HEK293 (cell line): ENCODE measurements around the gene CSNK1G2.

Source experiments
- CTCF ChIA-PET: fragments of 350-600 bp; formaldehyde crosslinking; extraction: SDS; loops from one replicate; lab custom pipeline; 2021; ENCODE audit warnings: antibody characterized with exemption; lab: Yijun Ruan, JAX
- POLR2A ChIA-PET: fragments of 300-600 bp; formaldehyde crosslinking; extraction: SDS; loops from one replicate; lab custom pipeline; 2020; ENCODE audit warnings: antibody characterized with exemption, inconsistent platforms; lab: Yijun Ruan, JAX
- H3K27ac ChIP-seq: fragments of 200-500 bp; sonication (Bioruptor generic); 2 replicates; pipeline ENCODE4 v1.5.1; 2014; ENCODE audit warnings: low read depth, low read length, control low read depth, inconsistent platforms; ENCODE audit errors: extremely low read depth
- H3K36me3 ChIP-seq, 2 experiments: fragments of 200-500 bp in 1 of 2; sonication (Bioruptor generic) in 1 of 2; 1 replicate in 1 of 2; 2 replicates in 1 of 2; pipeline ENCODE4 v1.5.1; 2014 to 2017; ENCODE audit warnings: inconsistent platforms in 2 of 2, low read length in 2 of 2; ENCODE audit not compliant: control insufficient read depth in 2 of 2, insufficient read depth in 1 of 2
- H3K4me1 ChIP-seq: fragments of 200-500 bp; sonication (Bioruptor generic); 2 replicates; pipeline ENCODE4 v1.5.1; 2014; ENCODE audit warnings: mild to moderate bottlenecking, low read length, inconsistent platforms; ENCODE audit not compliant: control insufficient read depth, insufficient read depth
- H3K4me3 ChIP-seq: 2 replicates; pipeline ENCODE4 v1.5.1; 2011; ENCODE audit warnings: low read depth, mild to moderate bottlenecking, control low read depth, low read length, moderate library complexity
- H3K9me3 ChIP-seq: fragments of 200-500 bp; sonication (Bioruptor generic); 2 replicates; pipeline ENCODE4 v1.5.1; 2014; ENCODE audit warnings: low read depth, low read length, inconsistent platforms; ENCODE audit not compliant: control insufficient read depth, insufficient read depth
- GLIS2 ChIP-seq: fragments of 450-650 bp; formaldehyde crosslinking; IDR thresholded peaks from 2 replicates; pipeline ENCODE4 v1.5.1; 2016; ENCODE audit warnings: missing biosample characterization, missing genetic modification characterization
- KLF10 ChIP-seq: fragments of 450-650 bp; IDR thresholded peaks from 2 replicates; pipeline ENCODE4 v1.5.1; 2018; ENCODE audit warnings: missing biosample characterization, mild to moderate bottlenecking, missing genetic modification characterization
- KLF8 ChIP-seq: fragments of 450-650 bp; formaldehyde crosslinking; IDR thresholded peaks from 2 replicates; pipeline ENCODE4 v1.5.1; 2016; ENCODE audit warnings: missing biosample characterization, missing genetic modification characterization
- PRDM1 ChIP-seq: fragments of 450-650 bp; formaldehyde crosslinking; IDR thresholded peaks from 2 replicates; pipeline ENCODE4; 2016; ENCODE audit warnings: missing biosample characterization, missing genetic modification characterization
- TRIM28 ChIP-seq: IDR thresholded peaks from 2 replicates; pipeline ENCODE4 v1.6.1; 2011; ENCODE audit warnings: low read length, control low read depth, borderline replicate concordance
- ZBTB1 ChIP-seq: fragments of 450-650 bp; formaldehyde crosslinking; IDR thresholded peaks from 2 replicates; pipeline ENCODE4 v1.5.1; 2016; ENCODE audit warnings: missing biosample characterization, missing genetic modification characterization
- ZFP69B ChIP-seq: fragments of 450-650 bp; formaldehyde crosslinking; IDR thresholded peaks from 2 replicates; pipeline ENCODE4 v1.5.1; 2016; ENCODE audit warnings: missing biosample characterization, missing genetic modification characterization
- ZNF2 ChIP-seq: fragments of 450-650 bp; formaldehyde crosslinking; IDR thresholded peaks from 2 replicates; pipeline ENCODE4 v1.5.1; 2016; ENCODE audit warnings: missing biosample characterization, missing genetic modification characterization
- ZNF211 ChIP-seq: fragments of 450-650 bp; formaldehyde crosslinking; IDR thresholded peaks from 2 replicates; pipeline ENCODE4 v1.5.1; 2016; ENCODE audit warnings: low read depth, missing biosample characterization, missing genetic modification characterization
- ZNF223 ChIP-seq: fragments of 450-650 bp; formaldehyde crosslinking; IDR thresholded peaks from 2 replicates; pipeline ENCODE4 v1.5.1; 2016; ENCODE audit warnings: missing biosample characterization, missing genetic modification characterization
- ZNF341 ChIP-seq: fragments of 450-650 bp; formaldehyde crosslinking; IDR thresholded peaks from 2 replicates; pipeline ENCODE4; 2016; ENCODE audit warnings: low read depth, missing biosample characterization, missing genetic modification characterization
- ZNF354C ChIP-seq: fragments of 450-650 bp; formaldehyde crosslinking; IDR thresholded peaks from 2 replicates; pipeline ENCODE4 v1.5.1; 2016; ENCODE audit warnings: missing biosample characterization, missing genetic modification characterization, low read depth, borderline replicate concordance
- ZNF366 ChIP-seq: fragments of 450-650 bp; formaldehyde crosslinking; conservative IDR thresholded peaks from 2 replicates; pipeline ENCODE4 v1.5.1; 2016; ENCODE audit warnings: missing biosample characterization, missing genetic modification characterization
- ZNF391 ChIP-seq: fragments of 450-650 bp; formaldehyde crosslinking; IDR thresholded peaks from 2 replicates; pipeline ENCODE4 v1.5.1; 2016; ENCODE audit warnings: low read depth, missing biosample characterization, missing genetic modification characterization, borderline replicate concordance
- ZNF529 ChIP-seq: fragments of 450-650 bp; formaldehyde crosslinking; IDR thresholded peaks from 2 replicates; pipeline ENCODE4 v1.5.1; 2017; ENCODE audit warnings: missing genetic modification characterization, missing biosample characterization; ENCODE audit not compliant: insufficient replicate concordance
- ZNF548 ChIP-seq: fragments of 450-650 bp; formaldehyde crosslinking; IDR thresholded peaks from 2 replicates; pipeline ENCODE4 v1.5.1; 2016; ENCODE audit warnings: missing biosample characterization, missing genetic modification characterization
- ZNF624 ChIP-seq: fragments of 450-650 bp; formaldehyde crosslinking; IDR thresholded peaks from 2 replicates; pipeline ENCODE4 v1.5.1; 2017; ENCODE audit warnings: missing biosample characterization, missing genetic modification characterization
- ZNF629 ChIP-seq: fragments of 450-650 bp; formaldehyde crosslinking; IDR thresholded peaks from 2 replicates; pipeline ENCODE4 v1.5.1; 2017; ENCODE audit warnings: missing biosample characterization, missing genetic modification characterization
- ZNF677 ChIP-seq: fragments of 450-650 bp; IDR thresholded peaks from 2 replicates; pipeline ENCODE4 v1.5.0; 2018; ENCODE audit warnings: missing biosample characterization, mild to moderate bottlenecking, missing genetic modification characterization, moderate library complexity
- ZSCAN30 ChIP-seq: fragments of 450-650 bp; IDR thresholded peaks from 2 replicates; pipeline ENCODE4 v1.5.1; 2018; ENCODE audit warnings: missing biosample characterization, mild to moderate bottlenecking, missing genetic modification characterization, moderate library complexity
- TF ChIP-seq, protein P1 (sequence below): fragments of 450-650 bp; formaldehyde crosslinking; IDR thresholded peaks from 2 replicates; pipeline ENCODE4 v1.5.1; 2016; ENCODE audit warnings: missing biosample characterization, missing genetic modification characterization
- TF ChIP-seq, protein P2 (sequence below): fragments of 450-650 bp; formaldehyde crosslinking; IDR thresholded peaks from 2 replicates; pipeline ENCODE4 v1.5.1; 2016; ENCODE audit warnings: missing biosample characterization, missing genetic modification characterization
- TF ChIP-seq, protein P3 (sequence below): fragments of 450-650 bp; formaldehyde crosslinking; optimal IDR thresholded peaks from 2 replicates; pipeline ENCODE3; 2016; ENCODE audit warnings: missing biosample characterization, mild to moderate bottlenecking, missing genetic modification characterization
- TF ChIP-seq, protein P4 (sequence below): IDR thresholded peaks from 2 replicates; pipeline ENCODE4 v1.6.1; 2011; ENCODE audit warnings: mild to moderate bottlenecking, low read depth, low read length, borderline replicate concordance
- TF ChIP-seq, protein P5 (sequence below): fragments of 450-650 bp; formaldehyde crosslinking; IDR thresholded peaks from 2 replicates; pipeline ENCODE4 v1.5.1; 2016; ENCODE audit warnings: missing biosample characterization, missing genetic modification characterization
- TF ChIP-seq, protein P6 (sequence below): fragments of 450-650 bp; formaldehyde crosslinking; IDR thresholded peaks from 2 replicates; pipeline ENCODE4 v1.5.1; 2017; ENCODE audit warnings: missing biosample characterization, missing genetic modification characterization
- TF ChIP-seq, protein P7 (sequence below): fragments of 450-650 bp; IDR thresholded peaks from 2 replicates; pipeline ENCODE4 v1.5.1; 2018; ENCODE audit warnings: missing biosample characterization, mild to moderate bottlenecking, missing genetic modification characterization

Gene CSNK1G2

DNA sequence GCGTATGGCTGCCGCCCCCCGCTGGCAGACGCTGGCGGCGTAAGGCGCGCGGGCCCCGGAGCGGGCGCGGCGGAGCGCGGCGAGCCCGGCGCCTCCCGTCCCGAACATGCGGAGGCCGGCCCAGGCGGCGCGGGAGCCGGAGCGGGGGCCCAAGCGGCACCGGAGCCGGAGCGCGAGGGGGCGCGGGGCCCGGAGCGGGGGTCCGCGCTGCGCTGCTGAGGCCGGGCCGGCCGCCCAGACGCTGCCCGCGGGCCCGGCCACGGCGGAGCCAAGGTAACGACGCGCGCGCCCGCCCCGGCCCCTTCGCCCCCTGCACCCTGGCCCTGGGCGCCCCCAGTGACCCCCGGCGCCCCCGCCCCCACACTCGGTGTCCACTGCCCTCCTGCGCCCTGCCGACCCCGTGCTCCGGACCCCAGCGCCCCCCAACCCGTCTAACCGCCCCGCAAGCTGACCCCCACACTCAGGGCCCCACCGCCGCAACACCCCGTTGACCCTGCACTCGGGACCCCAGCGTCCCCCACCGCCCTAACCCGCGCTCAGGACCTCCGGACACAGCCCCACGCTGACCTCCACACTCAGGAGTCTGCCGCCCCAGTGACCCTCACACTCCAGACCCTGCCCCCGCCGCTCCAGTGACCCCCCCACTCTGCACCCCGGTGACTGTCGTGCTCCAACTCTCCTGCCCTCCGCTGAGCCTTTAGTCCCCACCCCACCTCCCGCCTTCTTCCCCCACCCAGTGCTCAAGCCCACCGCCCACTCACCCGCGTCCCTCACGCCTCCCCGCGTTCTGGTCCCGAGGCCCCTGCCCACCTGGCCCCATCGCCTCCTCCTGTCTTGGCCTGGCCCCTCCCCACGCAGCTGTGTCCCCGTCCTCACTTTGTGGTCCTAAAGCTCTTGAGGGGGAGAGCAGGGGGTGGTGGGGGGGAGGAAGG, at the start of gene CSNK1G2 (continued):
- TF ChIP-seq, protein P1, sequence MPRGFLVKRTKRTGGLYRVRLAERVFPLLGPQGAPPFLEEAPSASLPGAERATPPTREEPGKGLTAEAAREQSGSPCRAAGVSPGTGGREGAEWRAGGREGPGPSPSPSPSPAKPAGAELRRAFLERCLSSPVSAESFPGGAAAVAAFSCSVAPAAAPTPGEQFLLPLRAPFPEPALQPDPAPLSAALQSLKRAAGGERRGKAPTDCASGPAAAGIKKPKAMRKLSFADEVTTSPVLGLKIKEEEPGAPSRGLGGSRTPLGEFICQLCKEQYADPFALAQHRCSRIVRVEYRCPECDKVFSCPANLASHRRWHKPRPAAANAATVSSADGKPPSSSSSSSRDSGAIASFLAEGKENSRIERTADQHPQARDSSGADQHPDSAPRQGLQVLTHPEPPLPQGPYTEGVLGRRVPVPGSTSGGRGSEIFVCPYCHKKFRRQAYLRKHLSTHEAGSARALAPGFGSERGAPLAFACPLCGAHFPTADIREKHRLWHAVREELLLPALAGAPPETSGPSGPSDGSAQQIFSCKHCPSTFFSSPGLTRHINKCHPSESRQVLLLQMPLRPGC (tag by site-specific recombination): no peak
- TF ChIP-seq, protein P2, sequence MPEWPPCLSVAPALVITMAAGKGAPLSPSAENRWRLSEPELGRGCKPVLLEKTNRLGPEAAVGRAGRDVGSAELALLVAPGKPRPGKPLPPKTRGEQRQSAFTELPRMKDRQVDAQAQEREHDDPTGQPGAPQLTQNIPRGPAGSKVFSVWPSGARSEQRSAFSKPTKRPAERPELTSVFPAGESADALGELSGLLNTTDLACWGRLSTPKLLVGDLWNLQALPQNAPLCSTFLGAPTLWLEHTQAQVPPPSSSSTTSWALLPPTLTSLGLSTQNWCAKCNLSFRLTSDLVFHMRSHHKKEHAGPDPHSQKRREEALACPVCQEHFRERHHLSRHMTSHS: no peak
- TF ChIP-seq, protein P3, sequence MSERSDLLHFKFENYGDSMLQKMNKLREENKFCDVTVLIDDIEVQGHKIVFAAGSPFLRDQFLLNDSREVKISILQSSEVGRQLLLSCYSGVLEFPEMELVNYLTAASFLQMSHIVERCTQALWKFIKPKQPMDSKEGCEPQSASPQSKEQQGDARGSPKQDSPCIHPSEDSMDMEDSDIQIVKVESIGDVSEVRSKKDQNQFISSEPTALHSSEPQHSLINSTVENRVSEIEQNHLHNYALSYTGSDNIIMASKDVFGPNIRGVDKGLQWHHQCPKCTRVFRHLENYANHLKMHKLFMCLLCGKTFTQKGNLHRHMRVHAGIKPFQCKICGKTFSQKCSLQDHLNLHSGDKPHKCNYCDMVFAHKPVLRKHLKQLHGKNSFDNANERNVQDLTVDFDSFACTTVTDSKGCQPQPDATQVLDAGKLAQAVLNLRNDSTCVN (tag by site-specific recombination): peak; percentile 59
- TF ChIP-seq ZSCAN30 (tag by site-specific recombination) (no peak), KLF8 (peak; percentile 88; the same call in 1 of the 2 replicates), ZNF2 (no peak), ZNF341 (tag by site-specific recombination) (peak; percentile 93; the same call in 1 of the 2 replicates), ZNF223 (no peak), ZBTB1 (tag by site-specific recombination) (no peak), ZNF391 (tag by site-specific recombination) (0 out of 2 replicates have a peak, but pooled peaks have one; percentile 18), GLIS2 (peak; percentile 85), ZFP69B (tag by site-specific recombination) (no peak)
- TF ChIP-seq, protein P4, sequence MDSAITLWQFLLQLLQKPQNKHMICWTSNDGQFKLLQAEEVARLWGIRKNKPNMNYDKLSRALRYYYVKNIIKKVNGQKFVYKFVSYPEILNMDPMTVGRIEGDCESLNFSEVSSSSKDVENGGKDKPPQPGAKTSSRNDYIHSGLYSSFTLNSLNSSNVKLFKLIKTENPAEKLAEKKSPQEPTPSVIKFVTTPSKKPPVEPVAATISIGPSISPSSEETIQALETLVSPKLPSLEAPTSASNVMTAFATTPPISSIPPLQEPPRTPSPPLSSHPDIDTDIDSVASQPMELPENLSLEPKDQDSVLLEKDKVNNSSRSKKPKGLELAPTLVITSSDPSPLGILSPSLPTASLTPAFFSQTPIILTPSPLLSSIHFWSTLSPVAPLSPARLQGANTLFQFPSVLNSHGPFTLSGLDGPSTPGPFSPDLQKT: no peak
- TF ChIP-seq, protein P5, sequence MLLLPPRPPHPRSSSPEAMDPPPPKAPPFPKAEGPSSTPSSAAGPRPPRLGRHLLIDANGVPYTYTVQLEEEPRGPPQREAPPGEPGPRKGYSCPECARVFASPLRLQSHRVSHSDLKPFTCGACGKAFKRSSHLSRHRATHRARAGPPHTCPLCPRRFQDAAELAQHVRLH (tag by site-specific recombination): no peak
- TF ChIP-seq, protein P6, sequence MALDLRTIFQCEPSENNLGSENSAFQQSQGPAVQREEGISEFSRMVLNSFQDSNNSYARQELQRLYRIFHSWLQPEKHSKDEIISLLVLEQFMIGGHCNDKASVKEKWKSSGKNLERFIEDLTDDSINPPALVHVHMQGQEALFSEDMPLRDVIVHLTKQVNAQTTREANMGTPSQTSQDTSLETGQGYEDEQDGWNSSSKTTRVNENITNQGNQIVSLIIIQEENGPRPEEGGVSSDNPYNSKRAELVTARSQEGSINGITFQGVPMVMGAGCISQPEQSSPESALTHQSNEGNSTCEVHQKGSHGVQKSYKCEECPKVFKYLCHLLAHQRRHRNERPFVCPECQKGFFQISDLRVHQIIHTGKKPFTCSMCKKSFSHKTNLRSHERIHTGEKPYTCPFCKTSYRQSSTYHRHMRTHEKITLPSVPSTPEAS (tag by site-specific recombination): no peak

DNA sequence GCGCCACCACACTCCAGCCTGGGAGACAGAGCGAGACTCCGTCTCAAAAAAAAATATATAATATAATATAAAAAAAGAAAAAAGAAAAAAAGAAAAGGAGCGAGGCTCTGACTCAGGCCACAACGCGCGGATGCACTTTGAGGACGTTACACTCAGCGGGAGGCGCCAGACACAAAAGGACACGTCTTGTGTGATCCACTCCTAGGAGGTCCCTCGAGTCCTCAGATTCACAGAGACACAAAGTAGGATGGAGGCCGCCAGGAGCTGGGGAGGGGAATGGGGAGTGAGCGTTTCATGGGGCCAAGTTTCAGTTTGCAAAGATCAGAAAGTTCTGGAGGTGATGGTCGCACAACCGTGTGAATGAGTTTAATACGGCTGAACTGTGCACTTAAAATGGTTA, 47.2 kb upstream of the CSNK1G2 start:
- Histone ChIP-seq H3K27ac (no peak overlapping the region), H3K9me3 (no peaks in the 10 kb centered on the region), H3K4me1 (no peaks in the 10 kb centered on the region; the same call in 1 of the 2 replicates), H3K36me3 (no peaks in the 10 kb centered on the region), H3K4me3 (no peak overlapping the region)
- CTCF ChIA-PET: no interaction called here
- POLR2A ChIA-PET: no interaction called here
- no peak for TF ChIP-seq ZNF366 (tag by site-specific recombination)
- no peak for TF ChIP-seq KLF10 (tag by site-specific recombination)
- no peak for TF ChIP-seq ZNF677 (tag by site-specific recombination)
- TF ChIP-seq ZNF624: no peak
- TF ChIP-seq ZNF211 (tag by site-specific recombination): no peak
- no peak for TF ChIP-seq ZNF529 (tag by site-specific recombination)
- TF ChIP-seq TRIM28: no peak
- no peak for TF ChIP-seq ZNF354C (tag by site-specific recombination)
- no peak for TF ChIP-seq ZNF629
- TF ChIP-seq ZNF548 (tag by site-specific recombination): no peak
- no peak for TF ChIP-seq PRDM1 (tag by site-specific recombination)
- TF ChIP-seq, protein P7, sequence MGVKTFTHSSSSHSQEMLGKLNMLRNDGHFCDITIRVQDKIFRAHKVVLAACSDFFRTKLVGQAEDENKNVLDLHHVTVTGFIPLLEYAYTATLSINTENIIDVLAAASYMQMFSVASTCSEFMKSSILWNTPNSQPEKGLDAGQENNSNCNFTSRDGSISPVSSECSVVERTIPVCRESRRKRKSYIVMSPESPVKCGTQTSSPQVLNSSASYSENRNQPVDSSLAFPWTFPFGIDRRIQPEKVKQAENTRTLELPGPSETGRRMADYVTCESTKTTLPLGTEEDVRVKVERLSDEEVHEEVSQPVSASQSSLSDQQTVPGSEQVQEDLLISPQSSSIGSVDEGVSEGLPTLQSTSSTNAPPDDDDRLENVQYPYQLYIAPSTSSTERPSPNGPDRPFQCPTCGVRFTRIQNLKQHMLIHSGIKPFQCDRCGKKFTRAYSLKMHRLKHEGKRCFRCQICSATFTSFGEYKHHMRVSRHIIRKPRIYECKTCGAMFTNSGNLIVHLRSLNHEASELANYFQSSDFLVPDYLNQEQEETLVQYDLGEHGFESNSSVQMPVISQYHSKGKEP (tag by site-specific recombination): no peak
